NT2/D1 (cell line): ENCODE results near the gene FER.

ENCODE experiments used
- YY1 ChIP-seq: IDR thresholded peaks from 2 replicates; pipeline ENCODE4 v1.6.1; 2011; ENCODE audit not compliant: insufficient read length, insufficient read depth
- ZNF274 ChIP-seq: IDR thresholded peaks from 2 replicates; pipeline ENCODE4 v1.6.1; 2011; ENCODE audit warnings: mild to moderate bottlenecking, low read depth, low read length

- no peak for TF ChIP-seq ZNF274
- TF ChIP-seq YY1, result no peak
Observed at GRCh38 chr5:109080481-109080880, 332.8 kb downstream of the FER start.
